ENCODE measurements around the gene HIGD2A. TPM values are rescaled to one million over a fixed set of nuclear protein-coding genes. Genes with fewer than 3 reads are reported as not detected.

Gene HIGD2A
- total and polyA plus RNA-seq, 4 donors = 18.4 to 127 (median 67.8) TPM

DNA sequence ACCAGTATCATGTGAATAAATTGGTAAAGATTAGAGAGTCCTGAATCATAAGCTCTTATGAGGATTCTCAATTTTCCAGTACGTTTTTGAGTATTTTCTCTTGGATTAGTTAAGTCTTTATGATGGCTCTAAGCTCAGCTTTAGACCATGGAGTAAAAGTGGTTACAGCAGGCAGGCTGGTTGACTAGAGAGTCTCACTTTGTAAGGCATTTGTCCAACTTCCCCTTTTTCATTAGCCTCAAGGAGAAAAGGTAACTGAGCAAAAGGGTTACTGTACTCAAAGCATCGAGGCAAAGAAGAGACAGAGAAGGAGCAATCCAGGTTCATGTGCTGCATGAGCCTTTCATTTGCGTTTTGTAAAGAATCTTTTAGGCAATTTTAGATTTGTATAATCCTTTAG, 8.7 kb upstream of the HIGD2A start:
- DNase-seq (ENCODE audit: low spot score) = no peak
- H3K27ac ChIP-seq (ENCODE audit: low read depth in 1 of 2, low read length in 2 of 2) = no peak overlapping the region
- H3K4me1 ChIP-seq (ENCODE audit: control insufficient read depth in 4 of 4, insufficient read depth in 4 of 4, low read length in 3 of 4) = no peaks in the 10 kb centered on the region
- H3K36me3 ChIP-seq (ENCODE audit: control insufficient read depth in 4 of 4, insufficient read depth in 3 of 4, low read depth in 1 of 4, low read length in 3 of 4) = peaks cover 7 to 43% (median 20%) of the 10 kb centered on the region in 4 donors
- TF ChIP-seq FOXA2 (IDR thresholded peaks at IDR 0.05) (no peak), RXRA (IDR thresholded peaks at IDR 0.05) (no peak)
- no peak overlapping the region for H3K9ac ChIP-seq (ENCODE audit: low read depth in 1 of 2, low read length in 2 of 2)
- no peaks in the 10 kb centered on the region for H3K9me3 ChIP-seq (ENCODE audit: control insufficient read depth in 4 of 4, low read length in 3 of 4)
- H3K27me3 ChIP-seq (ENCODE audit: control insufficient read depth in 4 of 4, insufficient read depth in 4 of 4, low read length in 3 of 4) = no peaks in the 10 kb centered on the region
- 91% methylated on average over 3 of the region's 3 CpGs for WGBS
- no peak overlapping the region for H3K4me3 ChIP-seq (ENCODE audit: low read depth in 1 of 3, low read length in 3 of 3)

DNA sequence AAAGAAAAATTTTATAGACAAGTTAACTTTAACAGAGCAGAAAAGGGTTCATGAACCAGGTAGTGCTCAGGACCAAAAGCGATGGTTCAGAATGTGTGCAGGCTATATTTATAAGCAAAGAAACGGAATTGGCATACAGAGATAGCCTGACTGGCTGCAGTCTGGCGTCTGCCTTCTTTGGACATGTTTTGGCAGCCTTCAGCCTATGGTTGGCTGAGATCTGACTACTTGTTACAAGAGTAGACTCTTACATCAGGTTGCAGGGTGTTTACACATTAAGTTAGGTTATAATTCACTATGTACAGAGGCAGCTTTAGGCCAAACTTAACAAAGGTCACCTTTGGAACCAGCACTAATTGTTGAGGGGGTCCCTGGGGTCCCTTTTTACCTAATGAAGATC, 7.1 kb upstream of the HIGD2A start:
- Histone ChIP-seq H3K27ac (ENCODE audit: low read depth in 1 of 2, low read length in 2 of 2) (no peak overlapping the region), H3K9me3 (ENCODE audit: control insufficient read depth in 4 of 4, low read length in 3 of 4) (no peaks in the 10 kb centered on the region), H3K4me3 (ENCODE audit: low read depth in 1 of 3, low read length in 3 of 3) (no peak overlapping the region), H3K4me1 (ENCODE audit: control insufficient read depth in 4 of 4, insufficient read depth in 4 of 4, low read length in 3 of 4) (peaks cover 0 to 2% (median under 1%) of the 10 kb centered on the region in 4 donors), H3K27me3 (ENCODE audit: control insufficient read depth in 4 of 4, insufficient read depth in 4 of 4, low read length in 3 of 4) (no peaks in the 10 kb centered on the region), H3K36me3 (ENCODE audit: control insufficient read depth in 4 of 4, insufficient read depth in 3 of 4, low read depth in 1 of 4, low read length in 3 of 4) (peaks cover 10 to 53% (median 23%) of the 10 kb centered on the region in 4 donors), H3K9ac (ENCODE audit: low read depth in 1 of 2, low read length in 2 of 2) (no peak overlapping the region)
- no peak for DNase-seq (ENCODE audit: low spot score)
- TF ChIP-seq, protein P1, sequence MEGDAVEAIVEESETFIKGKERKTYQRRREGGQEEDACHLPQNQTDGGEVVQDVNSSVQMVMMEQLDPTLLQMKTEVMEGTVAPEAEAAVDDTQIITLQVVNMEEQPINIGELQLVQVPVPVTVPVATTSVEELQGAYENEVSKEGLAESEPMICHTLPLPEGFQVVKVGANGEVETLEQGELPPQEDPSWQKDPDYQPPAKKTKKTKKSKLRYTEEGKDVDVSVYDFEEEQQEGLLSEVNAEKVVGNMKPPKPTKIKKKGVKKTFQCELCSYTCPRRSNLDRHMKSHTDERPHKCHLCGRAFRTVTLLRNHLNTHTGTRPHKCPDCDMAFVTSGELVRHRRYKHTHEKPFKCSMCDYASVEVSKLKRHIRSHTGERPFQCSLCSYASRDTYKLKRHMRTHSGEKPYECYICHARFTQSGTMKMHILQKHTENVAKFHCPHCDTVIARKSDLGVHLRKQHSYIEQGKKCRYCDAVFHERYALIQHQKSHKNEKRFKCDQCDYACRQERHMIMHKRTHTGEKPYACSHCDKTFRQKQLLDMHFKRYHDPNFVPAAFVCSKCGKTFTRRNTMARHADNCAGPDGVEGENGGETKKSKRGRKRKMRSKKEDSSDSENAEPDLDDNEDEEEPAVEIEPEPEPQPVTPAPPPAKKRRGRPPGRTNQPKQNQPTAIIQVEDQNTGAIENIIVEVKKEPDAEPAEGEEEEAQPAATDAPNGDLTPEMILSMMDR (IDR thresholded peaks at IDR 0.05; ENCODE audit: low read depth, low read length, missing input control) = no peak
- TF ChIP-seq, protein P2, sequence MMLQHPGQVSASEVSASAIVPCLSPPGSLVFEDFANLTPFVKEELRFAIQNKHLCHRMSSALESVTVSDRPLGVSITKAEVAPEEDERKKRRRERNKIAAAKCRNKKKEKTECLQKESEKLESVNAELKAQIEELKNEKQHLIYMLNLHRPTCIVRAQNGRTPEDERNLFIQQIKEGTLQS (IDR thresholded peaks at IDR 0.05) = no peak
- TF ChIP-seq SP1 (IDR thresholded peaks at IDR 0.05) (no peak), YY1 (IDR thresholded peaks at IDR 0.05) (no peak), NR2F2 (IDR thresholded peaks at IDR 0.05) (no peak), GABPA (IDR thresholded peaks at IDR 0.05 in 1 of 2, conservative IDR thresholded peaks at IDR 0.05 in 1 of 2) (no peak)
- TF ChIP-seq, protein P3, sequence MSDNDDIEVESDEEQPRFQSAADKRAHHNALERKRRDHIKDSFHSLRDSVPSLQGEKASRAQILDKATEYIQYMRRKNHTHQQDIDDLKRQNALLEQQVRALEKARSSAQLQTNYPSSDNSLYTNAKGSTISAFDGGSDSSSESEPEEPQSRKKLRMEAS (IDR thresholded peaks at IDR 0.05) = no peak
- TF ChIP-seq, protein P4, sequence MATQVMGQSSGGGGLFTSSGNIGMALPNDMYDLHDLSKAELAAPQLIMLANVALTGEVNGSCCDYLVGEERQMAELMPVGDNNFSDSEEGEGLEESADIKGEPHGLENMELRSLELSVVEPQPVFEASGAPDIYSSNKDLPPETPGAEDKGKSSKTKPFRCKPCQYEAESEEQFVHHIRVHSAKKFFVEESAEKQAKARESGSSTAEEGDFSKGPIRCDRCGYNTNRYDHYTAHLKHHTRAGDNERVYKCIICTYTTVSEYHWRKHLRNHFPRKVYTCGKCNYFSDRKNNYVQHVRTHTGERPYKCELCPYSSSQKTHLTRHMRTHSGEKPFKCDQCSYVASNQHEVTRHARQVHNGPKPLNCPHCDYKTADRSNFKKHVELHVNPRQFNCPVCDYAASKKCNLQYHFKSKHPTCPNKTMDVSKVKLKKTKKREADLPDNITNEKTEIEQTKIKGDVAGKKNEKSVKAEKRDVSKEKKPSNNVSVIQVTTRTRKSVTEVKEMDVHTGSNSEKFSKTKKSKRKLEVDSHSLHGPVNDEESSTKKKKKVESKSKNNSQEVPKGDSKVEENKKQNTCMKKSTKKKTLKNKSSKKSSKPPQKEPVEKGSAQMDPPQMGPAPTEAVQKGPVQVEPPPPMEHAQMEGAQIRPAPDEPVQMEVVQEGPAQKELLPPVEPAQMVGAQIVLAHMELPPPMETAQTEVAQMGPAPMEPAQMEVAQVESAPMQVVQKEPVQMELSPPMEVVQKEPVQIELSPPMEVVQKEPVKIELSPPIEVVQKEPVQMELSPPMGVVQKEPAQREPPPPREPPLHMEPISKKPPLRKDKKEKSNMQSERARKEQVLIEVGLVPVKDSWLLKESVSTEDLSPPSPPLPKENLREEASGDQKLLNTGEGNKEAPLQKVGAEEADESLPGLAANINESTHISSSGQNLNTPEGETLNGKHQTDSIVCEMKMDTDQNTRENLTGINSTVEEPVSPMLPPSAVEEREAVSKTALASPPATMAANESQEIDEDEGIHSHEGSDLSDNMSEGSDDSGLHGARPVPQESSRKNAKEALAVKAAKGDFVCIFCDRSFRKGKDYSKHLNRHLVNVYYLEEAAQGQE (IDR thresholded peaks at IDR 0.05) = no peak
- 87% methylated on average over 3 of the region's 3 CpGs for WGBS

DNA sequence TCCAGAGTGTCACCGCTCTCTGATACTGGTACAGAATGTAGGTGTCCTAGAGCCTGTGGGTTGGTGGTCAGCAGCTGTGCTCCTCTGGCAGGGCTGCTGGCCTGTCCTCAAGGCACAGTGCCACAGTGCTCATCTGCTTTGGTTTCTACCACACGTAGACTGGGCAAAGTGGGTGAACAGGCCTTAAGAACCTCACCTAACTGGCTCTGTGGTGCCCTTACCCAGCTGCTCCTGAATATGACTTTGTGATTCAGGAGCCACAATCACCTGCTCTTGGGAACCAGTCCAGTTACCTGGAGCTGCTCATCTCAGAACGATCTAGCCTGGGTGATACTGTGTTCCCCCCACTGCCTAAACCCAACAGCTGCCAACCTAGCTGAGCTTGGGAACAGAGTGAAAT, 6.6 kb upstream of the HIGD2A start:
- DNase-seq (ENCODE audit: low spot score) = no peak
- no peak overlapping the region for H3K27ac ChIP-seq (ENCODE audit: low read depth in 1 of 2, low read length in 2 of 2)

More for the DNA sequence above, 6.6 kb upstream of the HIGD2A start:
- Histone ChIP-seq H3K9me3 (ENCODE audit: control insufficient read depth in 4 of 4, low read length in 3 of 4) (no peaks in the 10 kb centered on the region), H3K4me1 (ENCODE audit: control insufficient read depth in 4 of 4, insufficient read depth in 4 of 4, low read length in 3 of 4) (peaks cover 2 to 7% (median 6%) of the 10 kb centered on the region in 4 donors), H3K36me3 (ENCODE audit: control insufficient read depth in 4 of 4, insufficient read depth in 3 of 4, low read depth in 1 of 4, low read length in 3 of 4) (peaks cover 10 to 53% (median 23%) of the 10 kb centered on the region in 4 donors), H3K9ac (ENCODE audit: low read depth in 1 of 2, low read length in 2 of 2) (no peak overlapping the region), H3K4me3 (ENCODE audit: low read depth in 1 of 3, low read length in 3 of 3) (no peak overlapping the region), H3K27me3 (ENCODE audit: control insufficient read depth in 4 of 4, insufficient read depth in 4 of 4, low read length in 3 of 4) (no peaks in the 10 kb centered on the region)
- no peak for TF ChIP-seq SP1 (IDR thresholded peaks at IDR 0.05)
- no peak for TF ChIP-seq NR2F2 (IDR thresholded peaks at IDR 0.05)
- TF ChIP-seq, protein P2 (IDR thresholded peaks at IDR 0.05) = no peak
- TF ChIP-seq EGR1 (IDR thresholded peaks at IDR 0.05; ENCODE audit: low read depth in 2 of 2) = no peak
- TF ChIP-seq JUND (IDR thresholded peaks at IDR 0.05) = no peak
- no peak for TF ChIP-seq TAF1 (conservative IDR thresholded peaks at IDR 0.05)
- WGBS = 97% methylated on average over 3 of the region's 3 CpGs

Measured in liver (tissue), 9 donors.